GM19395 (cell line): ENCODE data around the gene SCAMP4.
"Not testable (repeated sequence)": the region's sequence is repeated elsewhere in the genome, so short reads cannot be mapped to it uniquely, and the experiment has no call there.

Experiments used
- ATAC-seq: cut with Tn5 transposase; IDR thresholded peaks from one replicate; pipeline ENCODE4 v1.9.1; 2021; ENCODE audit warnings: mild to moderate bottlenecking, moderate library complexity; ENCODE audit not compliant: unreplicated experiment

SCAMP4 gene

GRCh38 chr19:1866693-1867348, 38.4 kb upstream of the SCAMP4 start:
- no peak for ATAC-seq

GRCh38 chr19:1867349-1867724, 37.9 kb upstream of the SCAMP4 start:
- ATAC-seq = no peak

- ATAC-seq = no peak
These were observed 36.2 kb upstream of the SCAMP4 start for GRCh38 chr19:1868971-1869370.

- no peak for ATAC-seq
These were observed 34.0 kb upstream of the SCAMP4 start for GRCh38 chr19:1871140-1871597.

GRCh38 chr19:1871630-1872029, 33.6 kb upstream of the SCAMP4 start:
- ATAC-seq = no peak

GRCh38 chr19:1872807-1873523, 32.2 kb upstream of the SCAMP4 start:
- no peak for ATAC-seq

- no peak for ATAC-seq
These were observed 31.4 kb upstream of the SCAMP4 start for GRCh38 chr19:1873524-1874473.

GRCh38 chr19:1874554-1875185, 30.5 kb upstream of the SCAMP4 start:
- ATAC-seq = no peak

- not testable (repeated sequence) for ATAC-seq
These were observed 29.9 kb upstream of the SCAMP4 start for GRCh38 chr19:1875265-1875645.

- ATAC-seq = peak; percentile 86
These were observed 29.3 kb upstream of the SCAMP4 start for GRCh38 chr19:1875646-1876495.

GRCh38 chr19:1876496-1877279, 28.5 kb upstream of the SCAMP4 start:
- peak; percentile 11 for ATAC-seq

GRCh38 chr19:1877280-1877660, 27.9 kb upstream of the SCAMP4 start:
- ATAC-seq = not testable (repeated sequence)

- not testable (repeated sequence) for ATAC-seq
These were observed 26.6 kb upstream of the SCAMP4 start for GRCh38 chr19:1878583-1878982.

- not testable (repeated sequence) for ATAC-seq
These were observed 25.2 kb upstream of the SCAMP4 start for GRCh38 chr19:1879982-1880381.

GRCh38 chr19:1880611-1881392, 24.4 kb upstream of the SCAMP4 start:
- ATAC-seq = no peak

GRCh38 chr19:1881393-1882088, 23.7 kb upstream of the SCAMP4 start:
- ATAC-seq = not testable (repeated sequence)

GRCh38 chr19:1882089-1882785, 23.0 kb upstream of the SCAMP4 start:
- ATAC-seq = no peak
